ENCODE data around the gene A4GNT.
A peak's percentile ranks its signal among the peaks of the same experiment; 100 is the strongest.
"Not testable (repeated sequence)": the region's sequence is repeated elsewhere in the genome, so short reads cannot be mapped to it uniquely, and the experiment has no call there.

Gene A4GNT

DNA sequence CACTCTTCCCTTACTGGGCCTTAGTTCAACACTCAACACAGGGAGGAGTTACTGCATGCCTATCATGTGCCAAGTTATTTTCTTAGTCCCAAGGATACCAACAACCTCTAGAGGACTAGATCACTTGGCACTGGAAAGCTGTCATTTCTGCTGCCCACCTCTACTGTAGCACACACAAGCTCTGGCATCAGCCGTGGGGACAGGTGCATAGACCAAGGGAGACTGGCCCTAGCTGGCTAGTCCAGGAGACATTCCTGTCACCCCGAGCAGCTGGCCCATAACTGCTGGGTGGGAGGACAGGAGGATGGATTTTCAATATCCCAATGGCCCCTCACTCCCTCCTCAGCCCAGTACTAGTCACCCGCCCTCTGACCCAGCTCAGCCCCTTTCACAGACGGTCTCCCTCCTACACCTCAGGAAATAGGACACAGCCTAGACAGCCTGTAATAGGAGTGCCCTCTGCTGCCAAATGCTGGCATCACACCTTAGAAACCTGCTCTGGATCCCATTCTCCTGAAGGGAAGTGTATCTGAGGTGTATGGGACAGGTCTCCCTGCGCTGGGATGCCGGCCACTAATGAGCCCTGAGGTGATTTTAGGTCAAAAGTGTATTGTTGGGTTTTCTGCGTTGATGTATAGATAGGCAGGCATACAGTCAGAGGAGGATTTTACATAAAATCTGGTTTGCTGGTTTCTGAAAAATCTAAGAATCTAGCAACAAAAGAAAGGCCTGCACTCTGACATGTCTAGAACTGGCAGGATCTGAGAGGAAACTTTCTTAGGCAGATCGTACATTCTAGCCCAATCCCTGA lies 13.4 kb downstream of the A4GNT start:
- peak; percentile 32 for DNase-seq (ENCODE audit: low read depth)

DNA sequence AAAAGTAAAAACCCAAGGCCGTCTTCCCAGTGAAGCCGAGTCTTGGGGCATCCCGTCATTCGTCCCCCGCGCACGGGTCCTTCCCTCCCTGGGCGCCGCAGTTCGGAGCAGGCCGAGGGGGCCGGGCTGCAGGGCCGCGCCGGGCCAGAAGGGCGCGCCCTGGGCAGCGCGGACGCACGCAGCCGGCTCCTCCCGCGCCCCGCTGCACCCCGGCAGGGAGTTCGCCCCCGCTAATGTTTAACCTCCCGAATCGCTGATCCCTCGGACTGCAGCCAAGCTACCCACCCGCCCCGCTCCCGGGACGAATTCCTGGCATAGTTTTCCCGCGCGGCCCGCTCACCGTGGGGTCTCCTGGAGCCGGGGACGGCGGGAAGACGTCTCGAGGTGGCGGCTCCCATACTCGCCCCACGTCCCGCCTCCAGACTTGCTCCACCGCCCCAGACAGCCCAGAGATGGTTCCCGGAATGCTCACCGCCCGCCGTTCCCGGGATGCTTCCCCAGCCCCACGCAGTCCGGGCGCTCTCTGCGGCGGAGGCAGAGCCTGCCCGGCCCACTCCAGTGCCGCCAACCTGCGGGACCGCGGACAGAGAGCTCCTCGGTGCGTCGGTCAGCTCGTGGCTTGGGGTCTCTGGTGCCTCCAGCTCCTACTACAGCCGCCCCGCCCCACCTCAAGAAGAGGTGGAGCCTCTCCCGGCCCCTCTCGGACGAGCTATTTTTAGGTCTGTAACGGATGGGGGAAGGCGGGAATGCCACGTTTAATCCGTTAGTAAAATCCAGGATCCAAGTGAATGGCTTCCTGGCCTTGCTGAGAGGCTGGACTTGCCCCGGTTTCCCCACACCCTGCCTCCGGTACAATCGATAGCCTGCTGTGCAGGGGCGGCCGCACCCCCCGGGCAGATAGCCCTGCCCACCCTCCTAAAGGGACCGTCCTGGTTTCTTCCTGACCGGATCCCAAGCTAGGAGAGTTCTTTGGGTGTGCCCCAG lies 16.9 kb downstream of the A4GNT start, which contains the start of gene DZIP1L:
DZIP1L (minus strand) TSS at position 621 of the 984 bp plus-strand sequence. CDS start 11,637 bp downstream, outside the sequence.
- no peak for DNase-seq (ENCODE audit: low read depth)

DNA sequence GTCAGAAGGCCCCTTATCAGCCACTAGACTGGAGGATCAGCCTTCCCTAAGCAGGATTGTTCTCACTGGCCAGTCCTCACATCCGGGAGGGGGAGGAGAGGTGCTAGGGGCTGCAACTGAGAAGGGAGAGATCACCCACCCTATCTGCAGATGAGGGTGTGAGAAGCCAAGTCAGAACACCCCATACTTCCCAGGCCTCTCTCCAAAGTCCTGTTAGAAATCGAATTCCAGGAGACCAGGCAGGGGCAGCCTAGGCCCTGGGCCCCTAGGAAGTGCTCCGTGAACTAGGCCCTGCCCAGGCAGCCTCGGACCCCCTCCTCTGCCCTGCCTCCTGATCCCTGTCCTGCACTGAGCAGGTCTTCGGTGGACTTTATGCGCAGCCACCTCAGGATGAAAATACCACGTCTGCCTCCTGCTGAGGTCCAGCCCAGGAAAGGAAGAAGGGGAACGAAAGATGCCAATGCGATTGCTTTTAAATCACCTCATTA lies 17.7 kb downstream of the A4GNT start:
- DNase-seq (ENCODE audit: low read depth): no peak

DNA sequence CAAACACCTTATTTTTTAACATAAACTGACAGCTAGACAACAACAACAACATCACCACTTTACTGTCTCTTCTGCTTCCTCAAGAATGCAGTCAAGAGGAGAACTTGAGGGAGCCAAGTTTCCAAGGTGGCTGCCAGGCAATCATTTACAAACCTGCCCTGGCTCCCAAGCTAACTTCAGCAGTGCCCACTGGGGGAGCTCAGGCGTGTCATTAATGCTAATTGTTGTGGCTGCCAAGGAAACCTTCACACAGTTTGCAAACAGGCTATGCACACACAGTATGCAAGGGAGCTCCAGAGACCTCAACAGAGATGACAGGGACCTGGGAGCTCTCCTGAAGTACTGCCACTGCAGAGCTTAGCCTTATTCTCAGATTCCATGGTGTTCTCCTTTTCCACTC lies 18.9 kb downstream of the A4GNT start:
- no peak for DNase-seq (ENCODE audit: low read depth)

DNA sequence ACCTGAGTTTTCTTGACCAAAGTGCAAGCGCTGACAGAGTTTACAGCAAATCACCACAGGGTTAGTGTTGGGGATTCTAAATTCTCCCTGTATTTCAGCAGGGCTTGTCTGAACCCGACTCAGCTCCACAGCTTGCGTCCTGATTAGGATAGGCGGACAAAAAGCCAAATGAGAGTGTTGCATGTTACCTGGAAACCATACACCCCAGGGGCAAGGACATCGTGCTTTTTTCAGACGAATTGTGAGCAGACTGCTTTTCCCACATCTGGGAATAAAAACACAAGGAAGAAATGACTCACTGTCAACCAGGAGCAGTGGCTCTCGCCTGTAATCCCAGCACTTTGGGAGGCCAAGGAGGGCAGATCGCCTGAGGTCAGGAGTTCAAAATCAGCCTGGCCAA lies 19.8 kb downstream of the A4GNT start:
- no peak for DNase-seq (ENCODE audit: low read depth)

DNA sequence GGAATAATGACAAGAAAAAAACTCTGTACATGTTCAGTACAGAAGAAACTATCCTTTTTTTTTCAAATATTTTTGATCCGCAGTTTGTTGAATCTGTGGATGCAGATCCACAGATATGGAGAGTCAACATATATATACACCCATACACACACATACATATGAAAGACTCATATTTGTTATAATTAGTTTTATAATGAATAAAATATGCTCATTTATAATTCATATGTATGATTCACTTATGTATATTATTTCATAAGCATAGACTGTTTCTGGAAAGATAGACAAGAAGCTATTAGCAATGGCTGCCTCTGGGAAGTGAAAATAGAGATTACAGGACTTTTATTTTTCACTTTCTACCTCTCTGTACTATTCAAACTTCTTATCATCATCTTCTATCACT lies 26.6 kb downstream of the A4GNT start:
- DNase-seq (ENCODE audit: low read depth): no peak

DNA sequence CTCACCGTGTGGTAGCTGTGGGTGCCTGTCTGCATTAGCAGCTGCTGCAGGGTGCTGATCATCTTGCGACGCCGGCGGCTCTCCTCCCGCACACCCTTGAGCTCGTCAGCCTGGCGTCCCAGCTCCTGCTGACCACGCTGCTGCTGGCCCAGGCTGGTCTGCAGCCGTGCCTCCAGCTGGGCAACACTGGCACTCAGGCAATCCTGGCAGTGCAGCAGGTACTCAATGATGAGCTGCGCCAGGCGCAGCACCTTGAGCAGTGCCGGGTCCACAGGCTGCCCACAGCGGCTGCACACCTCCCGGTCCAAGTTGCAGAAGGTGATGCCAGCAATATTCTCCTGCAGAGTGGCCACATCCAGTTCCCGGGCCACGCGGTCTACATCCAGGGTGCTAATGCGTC lies 28.7 kb downstream of the A4GNT start:
- no peak for DNase-seq (ENCODE audit: low read depth)

DNA sequence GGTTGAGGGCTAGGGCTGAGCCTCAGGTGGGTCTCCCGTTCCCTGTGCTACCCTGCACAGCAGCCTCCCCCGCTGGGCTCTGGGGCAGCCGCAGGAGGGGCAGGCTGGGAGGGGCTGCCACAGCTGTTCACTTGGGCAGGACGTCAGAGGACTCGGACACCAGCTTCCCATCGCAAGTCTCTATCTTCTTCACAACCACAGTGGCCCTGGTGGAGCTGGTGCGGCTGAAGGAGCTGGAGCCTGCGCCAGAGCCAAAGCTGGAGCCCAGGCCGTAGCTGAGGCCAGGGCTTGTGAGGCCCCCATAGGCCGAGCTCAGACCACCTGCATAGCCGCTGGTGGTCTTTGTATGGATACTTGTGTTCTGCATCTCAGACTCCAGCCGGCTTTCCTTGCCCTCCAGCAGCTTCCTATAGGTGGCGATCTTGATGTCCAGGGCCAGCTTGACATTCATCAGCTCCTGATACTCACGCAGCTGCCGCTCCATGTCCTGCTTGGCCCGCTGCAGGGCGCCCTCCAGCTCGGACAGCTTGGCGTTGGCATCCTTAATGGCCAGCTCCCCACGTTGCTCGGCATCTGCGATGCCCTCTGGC lies 30.7 kb downstream of the A4GNT start:
- not testable (repeated sequence) for DNase-seq (ENCODE audit: low read depth)

DNA sequence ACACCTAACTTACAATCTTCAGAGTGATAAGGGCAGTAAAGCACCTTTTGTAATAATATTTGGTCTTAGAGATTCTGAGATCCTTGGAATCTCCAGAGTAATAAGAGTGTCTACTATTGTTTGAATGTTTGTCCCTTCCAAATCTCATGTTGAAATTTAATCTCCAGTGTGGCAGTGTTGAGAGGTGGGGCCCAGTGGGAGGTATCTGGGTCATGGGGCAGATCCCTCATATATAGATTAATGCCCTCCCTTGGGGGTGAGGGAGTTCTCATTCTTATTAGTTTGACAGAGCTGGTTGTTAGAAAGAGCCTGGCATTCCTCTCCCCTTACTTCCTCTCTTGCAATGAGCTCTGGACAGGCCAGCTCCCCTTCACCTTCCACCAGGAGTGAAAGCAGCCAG lies 32.8 kb downstream of the A4GNT start:
- no peak for DNase-seq (ENCODE audit: low read depth)

DNA sequence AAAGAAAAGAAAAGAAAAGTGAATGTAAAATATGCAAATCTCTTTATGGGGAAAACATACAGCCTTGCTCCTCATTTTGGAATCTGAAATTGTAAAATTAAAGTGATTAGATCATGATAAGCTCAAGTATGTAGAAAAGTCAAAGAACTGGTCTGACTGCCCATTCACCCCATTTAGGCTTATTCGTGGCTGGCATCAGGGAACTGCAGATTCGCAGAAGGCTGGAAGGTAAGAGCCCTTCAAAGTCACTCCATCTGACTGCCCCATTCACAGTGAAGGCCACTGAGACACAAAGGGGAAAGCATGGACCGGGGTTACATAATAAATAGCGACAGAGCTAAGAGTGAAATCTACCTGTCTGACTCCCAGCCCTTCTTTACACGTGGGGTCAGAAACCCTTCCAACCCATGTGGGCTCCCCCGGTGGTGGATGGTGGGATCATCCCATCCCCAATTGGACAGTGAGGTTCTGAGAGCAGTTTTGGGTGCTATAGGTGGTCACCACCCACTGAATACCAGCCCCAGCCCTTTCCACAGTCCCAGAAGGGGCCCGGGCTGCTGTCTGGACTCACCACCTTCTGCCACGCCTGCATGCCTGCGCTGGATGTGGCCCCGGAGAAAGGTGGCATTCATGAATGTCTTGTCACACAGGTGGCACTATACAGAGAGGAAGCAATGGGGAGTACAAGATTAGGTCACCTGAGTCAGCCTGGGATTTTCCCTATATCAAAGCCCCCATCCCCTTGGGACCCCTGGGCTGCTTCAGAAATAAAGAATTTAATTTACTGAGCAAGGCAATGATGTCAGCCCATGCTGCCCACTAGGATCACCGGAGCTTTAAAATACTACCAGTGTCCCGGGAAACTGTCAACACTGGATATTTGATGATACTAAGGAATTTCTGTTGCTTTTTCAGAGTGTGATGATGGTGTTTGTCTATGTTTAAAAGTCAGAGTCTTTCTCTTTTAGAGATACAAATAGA lies 34.7 kb downstream of the A4GNT start:
- no peak for DNase-seq (ENCODE audit: low read depth)

DNA sequence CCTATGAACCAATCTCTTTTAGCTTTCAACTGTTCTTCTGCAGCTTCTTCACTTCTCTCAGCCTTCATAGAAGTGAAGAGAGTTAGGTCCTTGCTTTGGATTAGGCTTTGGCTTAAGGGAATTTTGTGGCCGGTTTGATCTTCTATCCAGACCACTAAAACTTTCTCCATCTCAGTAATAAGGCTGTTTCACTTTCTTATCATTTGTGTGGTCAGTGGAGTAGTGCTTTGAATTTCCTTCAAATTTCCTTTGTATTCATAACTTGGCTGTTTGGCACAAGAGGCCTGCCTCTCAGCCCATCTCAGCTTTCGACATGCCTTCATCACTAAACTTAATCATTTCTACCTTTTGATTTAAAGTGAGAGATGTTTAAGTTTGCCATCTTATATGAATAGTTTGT lies 38.5 kb downstream of the A4GNT start:
- no peak for DNase-seq (ENCODE audit: low read depth)

DNA sequence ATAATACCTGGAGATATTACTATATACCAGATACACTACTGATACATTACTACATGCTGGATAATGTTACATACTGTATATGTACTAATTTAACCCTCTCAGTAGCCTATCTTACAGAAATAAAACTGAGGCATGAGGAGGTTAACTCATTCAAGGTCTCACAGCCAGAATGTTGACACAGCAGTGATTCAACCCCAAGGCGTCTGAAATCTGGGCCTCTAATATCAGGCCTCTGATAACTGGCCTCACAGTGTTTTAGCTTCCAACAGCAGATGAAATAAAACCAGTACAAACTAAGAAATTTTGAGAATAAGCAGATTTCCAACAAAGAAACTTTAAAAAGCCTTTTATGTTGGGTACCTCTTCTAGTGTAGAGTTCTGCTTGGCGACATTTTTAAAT lies 40.2 kb downstream of the A4GNT start:
- DNase-seq (ENCODE audit: low read depth): no peak

DNA sequence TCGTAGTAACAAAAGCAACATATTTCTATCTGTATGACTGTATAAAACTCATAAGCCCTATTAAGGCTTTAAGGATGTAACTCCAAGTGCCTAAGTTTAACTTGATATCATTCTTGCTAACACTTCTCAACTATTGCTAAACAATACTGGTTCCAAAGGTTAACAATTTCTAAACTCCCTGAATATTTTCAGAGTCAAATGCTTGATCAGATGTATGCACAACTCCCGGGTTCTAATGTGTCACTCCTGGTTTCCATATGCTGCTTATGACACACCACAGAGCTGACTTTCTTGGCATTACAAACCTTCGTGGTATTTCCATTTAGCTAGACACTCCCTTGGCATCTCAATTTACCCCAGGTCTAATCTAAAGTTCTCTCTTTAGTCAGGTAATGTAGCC lies 43.1 kb downstream of the A4GNT start:
- no peak for DNase-seq (ENCODE audit: low read depth)

DNA sequence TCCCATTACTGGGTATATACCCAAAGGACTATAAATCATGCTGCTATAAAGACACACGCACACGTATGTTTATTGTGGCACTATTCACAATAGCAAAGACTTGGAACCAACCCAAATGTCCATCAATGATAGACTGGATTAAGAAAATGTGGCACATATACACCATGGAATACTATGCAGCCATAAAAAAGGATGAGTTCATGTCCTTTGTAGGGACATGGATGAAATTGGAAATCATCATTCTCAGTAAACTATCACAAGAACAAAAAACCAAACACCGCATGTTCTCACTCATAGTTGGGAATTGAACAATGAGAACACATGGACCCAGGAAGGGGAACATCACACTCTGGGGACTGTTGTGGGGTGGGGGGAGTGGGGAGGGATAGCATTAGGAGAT lies 46.4 kb downstream of the A4GNT start:
- DNase-seq (ENCODE audit: low read depth): not testable (repeated sequence)

DNA sequence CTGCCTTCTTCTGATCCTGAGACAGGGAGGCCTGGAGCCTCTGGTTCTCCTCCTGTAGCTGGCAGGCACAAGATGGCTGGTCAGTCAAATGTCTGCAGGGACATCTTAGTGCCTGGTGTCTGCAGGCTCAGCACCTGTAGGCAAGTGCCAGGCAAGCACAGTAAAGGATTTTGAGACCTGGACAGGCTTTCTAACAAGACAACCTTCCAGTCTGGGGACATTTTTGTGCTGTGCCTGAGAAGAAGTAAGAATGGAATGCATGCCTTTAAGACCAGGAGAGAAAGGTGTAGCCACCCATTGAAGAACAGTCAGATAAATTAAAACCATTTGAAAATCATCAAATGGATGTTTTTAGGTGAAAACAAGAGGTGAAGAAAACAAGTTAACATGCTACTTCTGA lies 48.0 kb downstream of the A4GNT start:
- no peak for DNase-seq (ENCODE audit: low read depth)

DNA sequence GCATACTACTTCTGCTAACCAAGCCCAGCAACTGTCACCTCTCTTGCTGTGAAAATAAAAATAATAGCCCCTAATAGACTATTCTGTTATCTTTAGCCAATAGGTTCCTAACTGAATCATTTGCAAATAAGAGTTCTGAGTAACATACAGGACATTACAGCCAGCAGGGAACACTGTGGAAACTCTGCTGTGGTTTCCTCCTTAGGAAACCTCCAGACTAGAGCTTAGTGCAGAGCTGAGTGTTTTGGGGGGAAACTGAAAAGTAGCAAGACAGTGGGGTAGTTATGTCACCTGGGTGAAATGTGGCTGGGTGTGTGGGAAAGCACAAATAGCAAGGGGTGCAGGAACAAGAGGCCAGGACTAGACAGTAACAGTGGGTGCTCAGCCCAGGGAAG lies 49.2 kb downstream of the A4GNT start:
- DNase-seq (ENCODE audit: low read depth): no peak

DNA sequence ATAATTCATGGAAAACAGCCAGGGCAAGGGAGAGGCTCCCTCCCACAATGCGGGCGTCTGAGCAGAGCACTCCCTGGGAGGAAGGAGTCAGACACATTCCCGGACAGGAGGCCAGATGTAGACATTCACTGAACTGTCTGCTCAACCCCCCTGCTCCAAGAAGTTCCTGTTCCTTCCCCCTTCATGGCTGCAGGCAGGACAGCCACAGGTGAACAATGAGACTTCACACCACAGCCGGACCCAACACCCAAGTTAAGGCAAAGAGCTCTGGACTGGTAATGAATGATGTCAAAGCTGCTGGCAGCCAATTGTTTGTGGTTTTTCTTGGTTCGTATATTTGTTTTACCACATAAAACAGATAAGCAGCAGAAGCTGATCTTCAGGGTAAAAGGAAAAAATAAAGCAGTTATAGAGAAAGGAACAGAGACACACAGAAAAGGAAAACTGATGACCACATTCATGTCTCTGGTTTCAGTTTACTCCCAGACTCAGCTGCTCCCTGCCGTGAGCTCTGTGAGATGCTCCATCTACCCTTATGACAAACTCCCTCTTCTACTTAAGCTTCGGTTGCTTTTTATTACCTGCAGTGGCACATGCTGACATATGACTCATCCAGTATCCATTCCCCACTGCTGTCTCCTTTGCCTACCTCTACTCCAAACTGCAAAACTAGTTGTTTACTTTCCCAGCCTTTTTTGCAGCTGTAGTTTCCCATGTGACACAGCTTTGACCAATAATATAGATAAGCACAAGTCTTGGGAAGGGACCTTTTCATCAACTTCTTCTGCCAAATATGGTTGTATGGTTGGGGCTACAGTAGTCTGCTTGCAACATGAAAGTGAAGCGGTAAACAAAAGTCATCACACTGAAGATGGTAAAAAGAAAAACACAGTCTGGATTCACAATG lies 49.9 kb downstream of the A4GNT start:
- DNase-seq (ENCODE audit: low read depth): no peak

DNA sequence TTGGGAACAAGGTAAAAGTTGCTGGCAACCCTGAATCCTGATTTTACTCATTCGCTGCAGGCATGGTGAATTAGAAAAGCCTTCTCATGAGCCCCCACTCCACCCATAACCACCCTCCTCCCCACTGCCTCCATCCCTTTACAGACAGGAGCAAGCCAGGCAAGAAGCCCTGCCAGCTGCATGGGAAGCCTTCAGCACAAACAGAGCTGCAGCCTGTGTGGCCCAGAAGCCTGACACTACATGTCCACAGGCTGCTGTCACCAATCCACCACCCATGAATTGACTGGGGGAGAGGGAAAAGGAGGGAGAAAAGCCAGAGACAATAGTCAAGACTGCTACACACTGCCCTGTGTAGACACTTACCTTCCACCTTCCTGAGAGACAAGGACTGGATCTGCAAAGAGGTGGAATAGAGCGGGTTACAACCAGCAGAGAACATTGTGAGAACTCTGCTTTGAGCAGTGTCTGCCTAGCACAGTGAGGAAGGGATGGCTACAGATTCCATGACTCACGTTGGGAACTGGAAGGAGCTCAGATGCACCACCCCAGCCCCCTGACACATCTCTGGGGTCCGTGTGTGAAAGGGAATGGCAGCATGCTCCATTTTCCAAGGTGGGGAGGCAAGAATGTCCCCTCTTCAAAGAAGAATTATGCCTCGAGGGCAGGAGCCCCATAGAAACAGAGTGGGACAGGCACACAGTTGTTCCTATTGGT lies 50.7 kb downstream of the A4GNT start:
- no peak for DNase-seq (ENCODE audit: low read depth)

DNA sequence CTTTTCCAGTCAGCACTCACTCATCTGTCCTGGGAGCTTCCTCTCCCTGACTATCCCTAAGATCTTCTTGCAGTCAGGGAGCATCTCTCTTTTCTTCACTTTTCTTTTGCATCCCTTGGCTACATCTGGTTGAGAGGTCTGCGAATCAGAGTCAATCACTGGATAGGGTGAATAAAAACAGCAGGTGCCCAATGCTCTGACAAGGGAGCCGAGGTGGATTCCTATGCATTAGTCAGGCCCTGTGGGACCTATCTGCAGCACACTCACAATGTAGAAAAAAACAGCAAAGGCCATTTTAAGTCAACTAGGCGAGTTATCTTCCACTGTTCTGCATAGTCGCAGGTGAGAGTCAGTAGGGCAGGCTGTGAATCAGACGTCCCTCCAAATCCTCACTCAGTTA lies 52.3 kb downstream of the A4GNT start:
- no peak for DNase-seq (ENCODE audit: low read depth)
